H1 (cell line): ENCODE data around the gene PCID2. TPM values are rescaled to one million over a fixed set of nuclear protein-coding genes. Genes with fewer than 3 reads are reported as not detected.

Source experiments
- JUN ChIP-seq: IDR thresholded peaks from 2 replicates; pipeline ENCODE4 v1.6.1; 2011; ENCODE audit warnings: low read depth, mild to moderate bottlenecking, improper control_type of control experiment, low read length
- TCF12 ChIP-seq: IDR thresholded peaks from 2 replicates; pipeline ENCODE4 v1.6.1; 2011; ENCODE audit warnings: low read depth, mild to moderate bottlenecking, low read length
- polyA plus RNA-seq, 7 experiments: library from polyadenylated mRNA; depleted of rRNA in 3 of 7; stranded (reverse) in 5 of 7; unstranded in 2 of 7; fragments of >200 nt in 5 of 7; fragments of 200-250 nt in 2 of 7; gene quantifications; 1 replicate in 5 of 7; 2 replicates in 1 of 7; 4 replicates in 1 of 7; pipeline versions ENCODE4 v1.2.1 to v1.2.3, GENCODE V29; 2011 to 2013; ENCODE audit warnings: missing spikeins in 2 of 7, mixed read lengths in 2 of 7
- total RNA-seq: library from RNA; stranded (reverse); fragmentation: NEBNext Ultra II Directional; extraction: Animal tissue kit (Norgen Biotek cat#: 25700); gene quantifications from 2 replicates; pipeline ENCODE4 v1.2.1, GENCODE V29; 2021
- TF ChIP-seq, protein P1 (sequence below): IDR thresholded peaks from 2 replicates; pipeline ENCODE4 v1.6.1; 2012; ENCODE audit warnings: inconsistent platforms

The PCID2 gene
- total and polyA plus RNA-seq, 2 of the 8 experiments (the other 6 are each of a cell fraction or from before 2014, with no cell fraction given): 72.4 to 72.8 TPM

GRCh38 chr13:113220141-113220598 lies 11.7 kb upstream of the PCID2 start (continued):
- TF ChIP-seq, protein P1, sequence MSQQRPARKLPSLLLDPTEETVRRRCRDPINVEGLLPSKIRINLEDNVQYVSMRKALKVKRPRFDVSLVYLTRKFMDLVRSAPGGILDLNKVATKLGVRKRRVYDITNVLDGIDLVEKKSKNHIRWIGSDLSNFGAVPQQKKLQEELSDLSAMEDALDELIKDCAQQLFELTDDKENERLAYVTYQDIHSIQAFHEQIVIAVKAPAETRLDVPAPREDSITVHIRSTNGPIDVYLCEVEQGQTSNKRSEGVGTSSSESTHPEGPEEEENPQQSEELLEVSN: no peak
- TF ChIP-seq TCF12: no peak
- no peak for TF ChIP-seq JUN
